Transverse colon (tissue), 4 donors: Measurements from ENCODE around the gene PALM. TPM values are rescaled to one million over a fixed set of nuclear protein-coding genes. Genes with fewer than 3 reads are reported as not detected.

Experiments
- DNase-seq: peaks from one replicate; pipeline ENCODE4 v3.0.0-alpha.2; 2019
- H3K27ac ChIP-seq, 4 donors: fragments of 200-600 bp; sonication (generic); 2 replicates each; pipeline ENCODE4 v1.5.1; 2016 to 2018; ENCODE audit warnings: inconsistent platforms in 4 of 4
- H3K27me3 ChIP-seq: fragments of 200-600 bp; sonication (generic); 2 replicates; pipeline ENCODE4 v1.5.1; 2017; ENCODE audit warnings: inconsistent platforms
- H3K36me3 ChIP-seq, 4 donors: fragments of 200-600 bp; sonication (generic); 2 replicates each; pipeline ENCODE4 v1.5.1; 2017 to 2019; ENCODE audit warnings: inconsistent platforms in 4 of 4
- H3K4me1 ChIP-seq, 4 donors: fragments of 200-600 bp; sonication (generic); 2 replicates each; pipeline ENCODE4 v1.5.1; 2017 to 2020; ENCODE audit warnings: inconsistent platforms in 4 of 4
- H3K4me3 ChIP-seq, 4 donors: fragments of 200-600 bp; sonication (generic); 1 replicate in 1 of 4; 2 replicates in 3 of 4; pipeline versions ENCODE4 v1.5.1 to v1.6.1; 2017 to 2019; ENCODE audit warnings: inconsistent platforms in 4 of 4
- H3K9me3 ChIP-seq, 2 donors: fragments of 200-600 bp; sonication (generic); 2 replicates each; pipeline ENCODE4 v1.5.1; 2017 to 2019; ENCODE audit warnings: inconsistent platforms in 2 of 2
- EP300 ChIP-seq: sonication (generic); formaldehyde crosslinking; IDR thresholded peaks from one replicate; pipeline ENCODE4 v1.6.1; 2017; ENCODE audit warnings: antibody characterized with exemption, low read depth
- POLR2A ChIP-seq: fragments of 450-650 bp; IDR thresholded peaks from one replicate; pipeline ENCODE4 v1.6.1; 2016; ENCODE audit warnings: antibody characterized with exemption, mild to moderate bottlenecking, moderate library complexity
- POLR2AphosphoS5 ChIP-seq, 3 donors: sonication (generic); formaldehyde crosslinking; IDR thresholded peaks; one replicate each; pipeline ENCODE4 v1.6.1; 2016; ENCODE audit warnings: antibody characterized with exemption in 3 of 3
- WGBS, 2 donors: methylation state at CpG; one replicate each; pipeline ENCODE4 v1.1.5; 2018; ENCODE audit warnings: low coverage in 1 of 2; 5-methylcytosine and 5-hydroxymethylcytosine counted together
- in situ Hi-C, 4 donors: fragments of 200-750 bp; cut with MboI; loops; one replicate each; pipeline versions ENCODE4 v1.15.0 to v1.15.1; 2017; ENCODE audit warnings: low sequenced_read_pairs in 3 of 4, low pct_ligation_motif_present in 1 of 4, low pct_unique_long_range_greater_than_20kb in 1 of 4
- intact Hi-C: fragments of 100-400 bp; cut with DNase I; formaldehyde crosslinking; loops from one replicate; pipeline ENCODE4 v1.15.1; 2023; ENCODE audit warnings: low total_unique reads
- total RNA-seq, 4 donors: library from RNA; depleted of rRNA; stranded (reverse); fragments of >200 nt; gene quantifications; one replicate each; pipeline ENCODE4 v1.1.0, GENCODE V29; 2016
- TF ChIP-seq, protein P1 (sequence below), 5 experiments: fragments of 200-600 bp in 3 of 5; fragments of 450-650 bp in 2 of 5; sonication (generic) in 3 of 5; IDR thresholded peaks; 1 replicate in 2 of 5; 2 replicates in 3 of 5; pipeline ENCODE4 v1.5.1; 2016 to 2017; ENCODE audit warnings: antibody characterized with exemption in 5 of 5, inconsistent platforms in 3 of 5, mild to moderate bottlenecking in 2 of 5, moderate library complexity in 1 of 5

Gene PALM
- total RNA-seq, 4 donors from 2014 or later = 14.1 to 99.3 (median 29.8) TPM

DNA sequence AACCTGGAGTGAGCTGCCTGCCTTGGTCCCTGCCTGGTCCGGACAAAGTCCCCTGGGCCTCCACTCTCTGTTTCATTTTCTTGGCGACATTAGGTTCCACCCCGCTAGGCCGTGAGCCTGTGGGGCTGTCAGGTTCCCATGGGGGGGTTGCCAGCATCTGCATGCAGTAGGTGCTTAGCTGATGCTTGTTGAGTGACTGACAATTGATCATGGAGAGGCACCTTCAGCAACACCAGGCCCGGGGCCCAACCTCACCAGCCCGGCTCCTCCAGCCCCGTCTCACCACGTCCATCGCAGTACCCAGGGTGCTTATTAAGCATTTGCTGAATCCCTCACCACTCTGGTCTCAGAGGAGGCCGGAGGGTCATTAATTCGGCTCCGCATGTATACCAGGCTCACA, 55.6 kb downstream of the PALM start:
- WGBS, 2 donors = 94% methylated on average over 12 of the region's 12 CpGs; no CpG with 5 or more reads in 1 of the 2 donors
- no peak overlapping the region for H3K27ac ChIP-seq

DNA sequence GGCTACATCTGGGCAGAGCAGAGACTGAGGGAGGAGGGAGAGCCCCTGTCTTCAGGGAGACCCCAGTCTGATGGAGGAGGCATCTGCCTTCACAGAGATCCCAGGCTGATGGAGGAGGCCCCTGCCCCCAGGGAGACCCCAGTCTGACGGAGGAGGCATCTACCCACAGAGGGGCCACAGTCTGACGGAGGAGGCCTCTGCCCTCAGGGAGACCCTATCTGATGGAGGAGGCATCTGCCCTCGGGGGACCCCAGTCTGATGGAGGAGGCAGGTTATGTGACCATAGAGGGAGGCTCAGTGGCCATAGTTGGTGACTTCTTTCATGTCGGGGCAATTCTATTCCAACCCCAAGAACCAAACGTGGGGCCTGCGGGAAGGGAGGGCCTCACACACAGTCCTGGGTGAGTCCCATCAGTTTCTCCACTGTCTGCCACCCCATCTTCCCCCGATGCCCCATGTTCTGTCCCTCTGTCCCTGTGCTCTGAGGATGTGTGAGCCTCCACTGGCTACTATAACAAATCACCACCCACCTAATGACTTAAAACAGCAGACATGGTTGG, 56.5 kb downstream of the PALM start:
- 67 to 80% methylated on average over 1 to 7 of the region's 7 CpGs for WGBS, 2 donors
- H3K4me3 ChIP-seq = no peak overlapping the region
- in situ Hi-C loops = loop anchor here in 3 of 4 donors (10.0 kb wide), 3 partner anchors 90 to 220 kb away; partner anchors contain the start of genes WDR18 (in 2 of the 3), ARID3A (in 1 of the 3), CFD (in 1 of the 3) and ELANE (in 1 of the 3)
- TF ChIP-seq POLR2A = peak; percentile 54
- TF ChIP-seq, protein P1, sequence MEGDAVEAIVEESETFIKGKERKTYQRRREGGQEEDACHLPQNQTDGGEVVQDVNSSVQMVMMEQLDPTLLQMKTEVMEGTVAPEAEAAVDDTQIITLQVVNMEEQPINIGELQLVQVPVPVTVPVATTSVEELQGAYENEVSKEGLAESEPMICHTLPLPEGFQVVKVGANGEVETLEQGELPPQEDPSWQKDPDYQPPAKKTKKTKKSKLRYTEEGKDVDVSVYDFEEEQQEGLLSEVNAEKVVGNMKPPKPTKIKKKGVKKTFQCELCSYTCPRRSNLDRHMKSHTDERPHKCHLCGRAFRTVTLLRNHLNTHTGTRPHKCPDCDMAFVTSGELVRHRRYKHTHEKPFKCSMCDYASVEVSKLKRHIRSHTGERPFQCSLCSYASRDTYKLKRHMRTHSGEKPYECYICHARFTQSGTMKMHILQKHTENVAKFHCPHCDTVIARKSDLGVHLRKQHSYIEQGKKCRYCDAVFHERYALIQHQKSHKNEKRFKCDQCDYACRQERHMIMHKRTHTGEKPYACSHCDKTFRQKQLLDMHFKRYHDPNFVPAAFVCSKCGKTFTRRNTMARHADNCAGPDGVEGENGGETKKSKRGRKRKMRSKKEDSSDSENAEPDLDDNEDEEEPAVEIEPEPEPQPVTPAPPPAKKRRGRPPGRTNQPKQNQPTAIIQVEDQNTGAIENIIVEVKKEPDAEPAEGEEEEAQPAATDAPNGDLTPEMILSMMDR (IDR thresholded peaks at IDR 0.05) = no peak
- TF ChIP-seq EP300 = no peak
- TF ChIP-seq POLR2AphosphoS5 (IDR thresholded peaks at IDR 0.05) = peak in 2 of 3 donors; percentile 33 to 51
- H3K27ac ChIP-seq = no peak overlapping the region
- DNase-seq = no peak
- no peaks in the 10 kb centered on the region for H3K27me3 ChIP-seq
- no peaks in the 10 kb centered on the region for H3K4me1 ChIP-seq
- intact Hi-C loops = loop anchor here (10.0 kb wide), 1 partner anchor 210 kb away; no protein-coding TSS in a partner anchor
- peaks cover 0 to 17% (median 0%) of the 10 kb centered on the region in 4 donors for H3K36me3 ChIP-seq
- H3K9me3 ChIP-seq = no peaks in the 10 kb centered on the region

More for the DNA sequence above, 55.6 kb downstream of the PALM start:
- Histone ChIP-seq H3K9me3 (no peaks in the 10 kb centered on the region), H3K4me1 (no peaks in the 10 kb centered on the region), H3K27me3 (no peaks in the 10 kb centered on the region), H3K36me3 (peaks cover 0 to 17% (median 0%) of the 10 kb centered on the region in 4 donors), H3K4me3 (no peak overlapping the region)
- TF ChIP-seq EP300 (no peak), POLR2A (no peak), POLR2AphosphoS5 (IDR thresholded peaks at IDR 0.05) (no peak)
- TF ChIP-seq, protein P1 (IDR thresholded peaks at IDR 0.05) = no peak
- no peak for DNase-seq
- in situ Hi-C loops (loop anchor here in 3 of 4 donors (10.0 kb wide), 3 partner anchors 90 to 220 kb away; partner anchors contain the start of genes WDR18 (in 2 of the 3), ARID3A (in 1 of the 3), CFD (in 1 of the 3) and ELANE (in 1 of the 3)), intact Hi-C loops (loop anchor here (10.0 kb wide), 1 partner anchor 210 kb away; no protein-coding TSS in a partner anchor)

DNA sequence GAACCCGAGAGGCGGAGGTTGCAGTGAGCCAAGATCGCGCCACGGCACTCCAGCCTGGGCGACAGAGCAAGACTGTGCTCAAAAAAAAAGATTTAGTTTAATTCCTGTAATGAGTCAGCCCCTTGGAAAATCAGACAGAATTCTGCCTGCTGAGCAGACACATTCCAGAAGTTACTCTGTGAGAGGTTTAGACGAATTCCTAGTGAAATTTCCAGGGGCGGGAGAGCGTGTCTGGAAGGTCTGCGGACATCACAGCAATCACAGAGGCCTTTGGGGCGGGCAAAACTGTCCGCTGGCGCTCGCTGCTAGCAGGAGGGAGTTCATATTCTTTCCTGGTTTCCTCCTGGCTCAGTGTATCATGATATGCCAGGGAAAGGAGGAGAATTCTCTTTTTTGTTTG, 59.7 kb downstream of the PALM start:
- Histone ChIP-seq H3K27me3 (peaks cover 3% of the 10 kb centered on the region), H3K4me3 (no peak overlapping the region), H3K36me3 (peaks cover 0 to 6% (median 0%) of the 10 kb centered on the region in 4 donors), H3K4me1 (peaks cover 0 to 4% (median 0%) of the 10 kb centered on the region in 4 donors), H3K27ac (peak overlapping the region in 1 of 4 donors; percentile 21), H3K9me3 (no peaks in the 10 kb centered on the region)
- intact Hi-C loops (loop anchor here (10.0 kb wide), 1 partner anchor 206 kb away; no protein-coding TSS in a partner anchor), in situ Hi-C loops (loop anchor here in 3 of 4 donors (10.0 kb wide), 3 partner anchors 86 to 216 kb away; partner anchors contain the start of genes WDR18 (in 2 of the 3), ARID3A (in 1 of the 3), CFD (in 1 of the 3) and ELANE (in 1 of the 3))
- TF ChIP-seq, protein P1 (IDR thresholded peaks at IDR 0.05) = no peak
- TF ChIP-seq POLR2A = no peak
- no peak for TF ChIP-seq EP300
- TF ChIP-seq POLR2AphosphoS5 (IDR thresholded peaks at IDR 0.05) = no peak
- WGBS, 2 donors = 73% methylated on average over 14 of the region's 14 CpGs; no CpG with 5 or more reads in 1 of the 2 donors
- no peak for DNase-seq

DNA sequence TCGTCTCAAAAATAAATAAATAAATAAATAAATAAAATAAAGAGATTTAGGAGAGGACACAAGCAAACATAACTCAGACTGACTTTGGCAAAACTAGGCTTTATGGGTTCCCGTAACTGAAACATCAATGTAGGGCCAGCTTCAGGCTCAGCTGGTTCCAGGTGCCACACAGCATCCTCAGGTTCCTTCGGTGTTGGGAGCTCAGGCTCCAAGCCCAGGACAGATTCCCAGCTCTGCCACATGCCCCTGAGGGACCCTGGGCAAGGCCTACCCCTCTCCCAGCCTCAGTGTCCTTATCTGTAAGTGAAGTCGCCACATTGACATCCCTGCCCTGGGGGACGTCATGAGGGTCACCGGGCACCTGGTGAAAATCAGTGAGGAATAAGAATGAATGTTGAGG, 60.9 kb downstream of the PALM start:
- in situ Hi-C loops (loop anchor here in 3 of 4 donors (10.0 kb wide), 3 partner anchors 85 to 215 kb away; partner anchors contain the start of genes CFD (in 2 of the 3), ELANE (in 2 of the 3), WDR18 (in 2 of the 3) and ARID3A (in 1 of the 3)), intact Hi-C loops (loop anchor here (5.0 to 10.0 kb wide), 3 partner anchors 75 to 205 kb away; partner anchors contain the start of genes PRTN3 and R3HDM4)
- H3K4me1 ChIP-seq = peaks cover 0 to 4% (median 0%) of the 10 kb centered on the region in 4 donors
- DNase-seq = no peak
- no peaks in the 10 kb centered on the region for H3K36me3 ChIP-seq
- 75 to 88% methylated on average over 2 to 6 of the region's 6 CpGs for whole genome bisulfite sequencing, 2 donors
- no peak overlapping the region for H3K27ac ChIP-seq
- TF ChIP-seq, protein P1 (IDR thresholded peaks at IDR 0.05) = no peak
- no peak for TF ChIP-seq POLR2A
- TF ChIP-seq EP300 = no peak
- no peak for TF ChIP-seq POLR2AphosphoS5 (IDR thresholded peaks at IDR 0.05)
- H3K9me3 ChIP-seq = no peaks in the 10 kb centered on the region
- H3K27me3 ChIP-seq = peaks cover 3% of the 10 kb centered on the region
- H3K4me3 ChIP-seq = no peak overlapping the region
